ENCODE measurements around the gene TRIM24. TPM values are rescaled to one million over a fixed set of nuclear protein-coding genes. Genes with fewer than 3 reads are reported as not detected.

TRIM24 gene
- total and polyA plus RNA-seq, 4 donors, result 3.3 to 13.8 (median 8.3) TPM

GRCh38 chr7:138431517-138431916 lies 28.5 kb upstream of the TRIM24 start:
- WGBS, 2 donors, result 77 to 84% methylated on average over 2 of the region's 2 CpGs
- Histone ChIP-seq H3K9me3 (ENCODE audit: control insufficient read depth, low read length) (peaks cover 16% of the 10 kb centered on the region), H3K4me3 (ENCODE audit: low read length in 2 of 2) (no peak overlapping the region), H3K4me1 (ENCODE audit: control insufficient read depth in 1 of 2, insufficient read depth in 2 of 2, low read length in 2 of 2) (no peaks in the 10 kb centered on the region), H3K27ac (ENCODE audit: low read depth in 1 of 2, low read length in 2 of 2) (no peak overlapping the region), H3K27me3 (ENCODE audit: control insufficient read depth in 1 of 2, insufficient read depth in 2 of 2, low read length in 1 of 2) (no peaks in the 10 kb centered on the region), H3K36me3 (ENCODE audit: control insufficient read depth in 1 of 2, insufficient read depth in 2 of 2, low read length in 1 of 2) (no peaks in the 10 kb centered on the region)
- intact Hi-C loops (cut with DNase I), result no loop called here
- DNase-seq (no peak), ATAC-seq (ENCODE audit: low FRiP score) (no peak)

GRCh38 chr7:138433583-138434443 lies 26.2 kb upstream of the TRIM24 start:
- Histone ChIP-seq H3K4me3 (ENCODE audit: low read length in 2 of 2) (no peak overlapping the region), H3K9me3 (ENCODE audit: control insufficient read depth, low read length) (peaks cover 16% of the 10 kb centered on the region), H3K27me3 (ENCODE audit: control insufficient read depth in 1 of 2, insufficient read depth in 2 of 2, low read length in 1 of 2) (no peaks in the 10 kb centered on the region), H3K27ac (ENCODE audit: low read depth in 1 of 2, low read length in 2 of 2) (no peak overlapping the region), H3K36me3 (ENCODE audit: control insufficient read depth in 1 of 2, insufficient read depth in 2 of 2, low read length in 1 of 2) (no peaks in the 10 kb centered on the region), H3K4me1 (ENCODE audit: control insufficient read depth in 1 of 2, insufficient read depth in 2 of 2, low read length in 2 of 2) (no peaks in the 10 kb centered on the region)
- DNase-seq, result no peak
- intact Hi-C loops (cut with DNase I), result no loop called here
- ATAC-seq (ENCODE audit: low FRiP score), result no peak
- 76 to 82% methylated on average over 6 of the region's 6 CpGs for WGBS, 2 donors

GRCh38 chr7:138434597-138435019 lies 25.5 kb upstream of the TRIM24 start:
- H3K4me3 ChIP-seq (ENCODE audit: low read length in 2 of 2), result no peak overlapping the region
- H3K9me3 ChIP-seq (ENCODE audit: control insufficient read depth, low read length), result peaks cover 12% of the 10 kb centered on the region
- no peaks in the 10 kb centered on the region for H3K4me1 ChIP-seq (ENCODE audit: control insufficient read depth in 1 of 2, insufficient read depth in 2 of 2, low read length in 2 of 2)
- no peaks in the 10 kb centered on the region for H3K27me3 ChIP-seq (ENCODE audit: control insufficient read depth in 1 of 2, insufficient read depth in 2 of 2, low read length in 1 of 2)
- no peak for DNase-seq
- no peak overlapping the region for H3K27ac ChIP-seq (ENCODE audit: low read depth in 1 of 2, low read length in 2 of 2)
- intact Hi-C loops (cut with DNase I), result no loop called here
- 66 to 79% methylated on average over 2 of the region's 2 CpGs for whole genome bisulfite sequencing, 2 donors
- no peaks in the 10 kb centered on the region for H3K36me3 ChIP-seq (ENCODE audit: control insufficient read depth in 1 of 2, insufficient read depth in 2 of 2, low read length in 1 of 2)
- ATAC-seq (ENCODE audit: low FRiP score), result no peak

- no peaks in the 10 kb centered on the region for H3K36me3 ChIP-seq (ENCODE audit: control insufficient read depth in 1 of 2, insufficient read depth in 2 of 2, low read length in 1 of 2)
- DNase-seq (no peak), ATAC-seq (ENCODE audit: low FRiP score) (no peak)
- 91 to 94% methylated on average over 10 of the region's 10 CpGs for WGBS, 2 donors
- intact Hi-C loops (cut with DNase I), result no loop called here
- peaks cover 8% of the 10 kb centered on the region for H3K9me3 ChIP-seq (ENCODE audit: control insufficient read depth, low read length)
- H3K27me3 ChIP-seq (ENCODE audit: control insufficient read depth in 1 of 2, insufficient read depth in 2 of 2, low read length in 1 of 2), result no peaks in the 10 kb centered on the region
- no peaks in the 10 kb centered on the region for H3K4me1 ChIP-seq (ENCODE audit: control insufficient read depth in 1 of 2, insufficient read depth in 2 of 2, low read length in 2 of 2)
- no peak overlapping the region for H3K27ac ChIP-seq (ENCODE audit: low read depth in 1 of 2, low read length in 2 of 2)
- no peak overlapping the region for H3K4me3 ChIP-seq (ENCODE audit: low read length in 2 of 2)
These were observed 24.7 kb upstream of the TRIM24 start for GRCh38 chr7:138435231-138435919.

- H3K9me3 ChIP-seq (ENCODE audit: control insufficient read depth, low read length), result peaks cover 4% of the 10 kb centered on the region
- ATAC-seq (ENCODE audit: low FRiP score) (no peak), DNase-seq (no peak)
- H3K4me1 ChIP-seq (ENCODE audit: control insufficient read depth in 1 of 2, insufficient read depth in 2 of 2, low read length in 2 of 2), result no peaks in the 10 kb centered on the region
- H3K27me3 ChIP-seq (ENCODE audit: control insufficient read depth in 1 of 2, insufficient read depth in 2 of 2, low read length in 1 of 2), result no peaks in the 10 kb centered on the region
- 90 to 92% methylated on average over 2 of the region's 2 CpGs for WGBS, 2 donors
- no peak overlapping the region for H3K27ac ChIP-seq (ENCODE audit: low read depth in 1 of 2, low read length in 2 of 2)
- no peak overlapping the region for H3K4me3 ChIP-seq (ENCODE audit: low read length in 2 of 2)
- no peaks in the 10 kb centered on the region for H3K36me3 ChIP-seq (ENCODE audit: control insufficient read depth in 1 of 2, insufficient read depth in 2 of 2, low read length in 1 of 2)
- intact Hi-C loops (cut with DNase I), result no loop called here
These were observed 23.7 kb upstream of the TRIM24 start for GRCh38 chr7:138436388-138436787.

GRCh38 chr7:138440460-138440859 lies 19.6 kb upstream of the TRIM24 start:
- intact Hi-C loops (cut with DNase I), result no loop called here
- DNase-seq (no peak), ATAC-seq (ENCODE audit: low FRiP score) (no peak)
- Histone ChIP-seq H3K4me1 (ENCODE audit: control insufficient read depth in 1 of 2, insufficient read depth in 2 of 2, low read length in 2 of 2) (no peaks in the 10 kb centered on the region), H3K9me3 (ENCODE audit: control insufficient read depth, low read length) (peaks cover under 1% of the 10 kb centered on the region), H3K27ac (ENCODE audit: low read depth in 1 of 2, low read length in 2 of 2) (no peak overlapping the region), H3K27me3 (ENCODE audit: control insufficient read depth in 1 of 2, insufficient read depth in 2 of 2, low read length in 1 of 2) (no peaks in the 10 kb centered on the region), H3K4me3 (ENCODE audit: low read length in 2 of 2) (no peak overlapping the region), H3K36me3 (ENCODE audit: control insufficient read depth in 1 of 2, insufficient read depth in 2 of 2, low read length in 1 of 2) (no peaks in the 10 kb centered on the region)
- 96% methylated on average over 17 of the region's 17 CpGs for WGBS, 2 donors

- intact Hi-C loops (cut with DNase I), result no loop called here
- no peak overlapping the region for H3K4me3 ChIP-seq (ENCODE audit: low read length in 2 of 2)
- WGBS, 2 donors, result 91 to 98% methylated on average over 3 of the region's 3 CpGs
- no peaks in the 10 kb centered on the region for H3K27me3 ChIP-seq (ENCODE audit: control insufficient read depth in 1 of 2, insufficient read depth in 2 of 2, low read length in 1 of 2)
- ATAC-seq (ENCODE audit: low FRiP score) (no peak), DNase-seq (no peak)
- H3K27ac ChIP-seq (ENCODE audit: low read depth in 1 of 2, low read length in 2 of 2), result no peak overlapping the region
- no peaks in the 10 kb centered on the region for H3K36me3 ChIP-seq (ENCODE audit: control insufficient read depth in 1 of 2, insufficient read depth in 2 of 2, low read length in 1 of 2)
- no peaks in the 10 kb centered on the region for H3K9me3 ChIP-seq (ENCODE audit: control insufficient read depth, low read length)
- no peaks in the 10 kb centered on the region for H3K4me1 ChIP-seq (ENCODE audit: control insufficient read depth in 1 of 2, insufficient read depth in 2 of 2, low read length in 2 of 2)
These were observed 17.2 kb upstream of the TRIM24 start for GRCh38 chr7:138442822-138443221.

- H3K9me3 ChIP-seq (ENCODE audit: control insufficient read depth, low read length), result no peaks in the 10 kb centered on the region
- DNase-seq, result no peak
- ATAC-seq (ENCODE audit: low FRiP score), result no peak
- H3K36me3 ChIP-seq (ENCODE audit: control insufficient read depth in 1 of 2, insufficient read depth in 2 of 2, low read length in 1 of 2), result no peaks in the 10 kb centered on the region
- 87 to 88% methylated on average over 6 of the region's 6 CpGs for WGBS, 2 donors
- no peak overlapping the region for H3K4me3 ChIP-seq (ENCODE audit: low read length in 2 of 2)
- intact Hi-C loops (cut with DNase I), result no loop called here
- H3K27me3 ChIP-seq (ENCODE audit: control insufficient read depth in 1 of 2, insufficient read depth in 2 of 2, low read length in 1 of 2), result no peaks in the 10 kb centered on the region
- H3K4me1 ChIP-seq (ENCODE audit: control insufficient read depth in 1 of 2, insufficient read depth in 2 of 2, low read length in 2 of 2), result no peaks in the 10 kb centered on the region
- no peak overlapping the region for H3K27ac ChIP-seq (ENCODE audit: low read depth in 1 of 2, low read length in 2 of 2)
These were observed 10.5 kb upstream of the TRIM24 start for GRCh38 chr7:138449580-138449979.

GRCh38 chr7:138455609-138456008 lies 4.5 kb upstream of the TRIM24 start:
- Histone ChIP-seq H3K4me1 (ENCODE audit: control insufficient read depth in 1 of 2, insufficient read depth in 2 of 2, low read length in 2 of 2) (no peaks in the 10 kb centered on the region), H3K27me3 (ENCODE audit: control insufficient read depth in 1 of 2, insufficient read depth in 2 of 2, low read length in 1 of 2) (no peaks in the 10 kb centered on the region), H3K9me3 (ENCODE audit: control insufficient read depth, low read length) (no peaks in the 10 kb centered on the region), H3K4me3 (ENCODE audit: low read length in 2 of 2) (no peak overlapping the region), H3K27ac (ENCODE audit: low read depth in 1 of 2, low read length in 2 of 2) (no peak overlapping the region), H3K36me3 (ENCODE audit: control insufficient read depth in 1 of 2, insufficient read depth in 2 of 2, low read length in 1 of 2) (no peaks in the 10 kb centered on the region)
- intact Hi-C loops (cut with DNase I), result no loop called here
- DNase-seq, result no peak
- WGBS, 2 donors, result 63 to 71% methylated on average over 3 of the region's 3 CpGs
- ATAC-seq (ENCODE audit: low FRiP score), result no peak
